VCaP (cell line): Measurements from ENCODE around the gene DLGAP1.

ENCODE experiments used
- H3K27ac ChIP-seq: fragments of 450-650 bp; 2 replicates; pipeline ENCODE4 v1.5.1; 2017
- CTCF ChIP-seq: fragments of 450-650 bp; conservative IDR thresholded peaks from 2 replicates; pipeline ENCODE4 v1.5.1; 2017; ENCODE audit warnings: mild to moderate bottlenecking, moderate library complexity

Gene DLGAP1

GRCh38 chr18:3514312-3515216, 940.5 kb downstream of the DLGAP1 start:
- no peak for TF ChIP-seq CTCF
- no peak overlapping the region for H3K27ac ChIP-seq

- no peak overlapping the region for H3K27ac ChIP-seq
These were observed 941.6 kb downstream of the DLGAP1 start for GRCh38 chr18:3513481-3513880.

GRCh38 chr18:3511980-3512379, 943.1 kb downstream of the DLGAP1 start:
- H3K27ac ChIP-seq: no peak overlapping the region
- no peak for TF ChIP-seq CTCF

More at GRCh38 chr18:3513481-3513880, 941.6 kb downstream of the DLGAP1 start:
- TF ChIP-seq CTCF: no peak

- no peak overlapping the region for H3K27ac ChIP-seq
These were observed 944.2 kb downstream of the DLGAP1 start for GRCh38 chr18:3510896-3511295.

GRCh38 chr18:3510024-3510423, 945.1 kb downstream of the DLGAP1 start:
- no peak for TF ChIP-seq CTCF
- H3K27ac ChIP-seq: no peak overlapping the region

More at GRCh38 chr18:3510896-3511295, 944.2 kb downstream of the DLGAP1 start:
- TF ChIP-seq CTCF: no peak

GRCh38 chr18:3508576-3509549, 946.2 kb downstream of the DLGAP1 start:
- TF ChIP-seq CTCF: no peak
- H3K27ac ChIP-seq: no peak overlapping the region

GRCh38 chr18:3504637-3505036, 950.5 kb downstream of the DLGAP1 start:
- no peak overlapping the region for H3K27ac ChIP-seq
- TF ChIP-seq CTCF: no peak
